Embryonic facial prominence (tissue), 1 donor: ENCODE measurements around the gene PHLDB2.

Experiments
- DNase-seq: peaks from one replicate; pipeline ENCODE4 v3.0.0-alpha.2; 2016; ENCODE audit errors: extremely low spot score

Gene PHLDB2

GRCh38 chr3:111882799-111883198 lies 23.7 kb downstream of the PHLDB2 start:
- no peak for DNase-seq

- no peak for DNase-seq
Measured at GRCh38 chr3:111884411-111885018, 25.4 kb downstream of the PHLDB2 start.

DNA sequence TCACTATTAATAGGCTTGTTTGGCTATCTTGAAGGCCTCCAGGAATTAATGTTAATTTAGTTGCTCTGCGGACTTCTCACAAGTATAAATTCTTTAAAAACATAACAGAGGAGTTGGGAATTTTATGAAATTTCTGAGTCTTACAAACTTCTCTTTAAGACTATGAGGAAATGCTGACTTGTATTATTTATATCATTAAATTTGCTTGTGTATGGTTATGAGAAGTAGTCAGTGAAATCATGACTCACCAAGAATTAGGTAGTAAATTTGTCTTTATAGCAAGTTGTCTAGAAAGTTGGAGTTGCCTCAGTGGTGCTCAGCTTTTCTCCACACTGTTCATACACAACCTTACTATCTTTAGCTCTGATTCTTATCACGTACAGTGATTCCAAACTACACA lies 26.5 kb downstream of the PHLDB2 start:
- DNase-seq, result no peak

GRCh38 chr3:111890051-111890580 lies 31.1 kb downstream of the PHLDB2 start:
- DNase-seq, result no peak

GRCh38 chr3:111892070-111892469 lies 33.0 kb downstream of the PHLDB2 start:
- DNase-seq, result no peak

DNA sequence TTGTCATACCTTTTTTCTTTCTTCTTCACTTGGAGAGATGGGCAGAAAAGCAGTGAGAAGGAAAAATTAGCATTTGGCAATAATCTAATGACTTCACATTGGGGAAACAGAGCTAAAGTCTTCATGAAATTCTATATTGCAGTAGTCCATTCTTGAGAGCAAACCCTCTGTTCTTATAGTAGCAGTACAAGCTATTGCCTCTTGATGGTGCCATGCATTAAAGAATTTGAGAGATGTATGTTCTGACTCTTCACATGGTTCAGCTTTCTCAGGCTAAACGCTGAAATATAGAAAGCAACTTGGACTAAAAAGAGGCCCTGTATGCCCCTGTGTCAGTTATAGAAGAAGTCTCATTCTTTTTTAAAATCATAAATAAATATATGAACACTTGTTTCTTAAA lies 36.0 kb downstream of the PHLDB2 start:
- DNase-seq, result no peak

DNA sequence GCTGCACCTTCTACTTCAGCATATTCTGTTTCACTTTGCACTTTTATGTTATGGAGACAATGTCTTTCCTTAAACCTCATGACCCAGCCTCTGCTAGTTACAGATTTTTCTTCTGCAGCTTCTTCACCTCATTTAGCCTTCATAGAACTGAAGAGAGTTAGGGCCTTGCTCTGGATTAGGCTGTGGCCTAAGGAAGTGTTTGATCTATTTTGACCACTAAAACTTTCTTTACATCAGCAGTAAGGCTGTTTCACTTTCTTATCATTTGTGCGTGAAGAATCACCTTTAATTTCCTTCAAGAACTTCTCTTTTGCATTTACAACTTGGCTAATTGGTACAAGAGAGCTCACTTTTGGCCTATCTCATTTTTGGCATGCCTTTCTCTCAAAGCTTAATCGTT lies 40.9 kb downstream of the PHLDB2 start:
- DNase-seq, result no peak

- DNase-seq, result peak; percentile 25
Measured at GRCh38 chr3:111901637-111902036, 42.6 kb downstream of the PHLDB2 start.

DNA sequence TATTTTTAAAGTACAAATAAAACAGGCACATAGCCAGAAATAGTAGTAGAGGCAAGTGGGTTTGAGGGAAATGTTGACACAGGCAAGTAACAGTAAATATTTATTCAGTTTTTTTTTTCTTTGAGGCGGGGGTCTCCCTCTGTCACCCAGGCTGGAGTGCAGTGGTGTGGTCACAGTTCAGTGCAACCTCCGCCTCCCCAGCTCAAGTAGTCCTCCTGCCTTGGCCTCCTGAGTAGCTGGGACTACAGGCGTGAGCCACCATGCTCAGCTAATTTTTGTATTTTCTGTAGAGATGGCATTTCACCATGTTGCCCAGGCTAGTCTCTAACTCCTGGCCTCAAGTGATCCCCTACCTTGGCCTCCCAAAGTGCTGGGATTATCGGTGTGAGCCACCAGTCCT lies 43.5 kb downstream of the PHLDB2 start:
- no peak for DNase-seq

GRCh38 chr3:111903067-111903511 lies 44.0 kb downstream of the PHLDB2 start:
- no peak for DNase-seq

DNA sequence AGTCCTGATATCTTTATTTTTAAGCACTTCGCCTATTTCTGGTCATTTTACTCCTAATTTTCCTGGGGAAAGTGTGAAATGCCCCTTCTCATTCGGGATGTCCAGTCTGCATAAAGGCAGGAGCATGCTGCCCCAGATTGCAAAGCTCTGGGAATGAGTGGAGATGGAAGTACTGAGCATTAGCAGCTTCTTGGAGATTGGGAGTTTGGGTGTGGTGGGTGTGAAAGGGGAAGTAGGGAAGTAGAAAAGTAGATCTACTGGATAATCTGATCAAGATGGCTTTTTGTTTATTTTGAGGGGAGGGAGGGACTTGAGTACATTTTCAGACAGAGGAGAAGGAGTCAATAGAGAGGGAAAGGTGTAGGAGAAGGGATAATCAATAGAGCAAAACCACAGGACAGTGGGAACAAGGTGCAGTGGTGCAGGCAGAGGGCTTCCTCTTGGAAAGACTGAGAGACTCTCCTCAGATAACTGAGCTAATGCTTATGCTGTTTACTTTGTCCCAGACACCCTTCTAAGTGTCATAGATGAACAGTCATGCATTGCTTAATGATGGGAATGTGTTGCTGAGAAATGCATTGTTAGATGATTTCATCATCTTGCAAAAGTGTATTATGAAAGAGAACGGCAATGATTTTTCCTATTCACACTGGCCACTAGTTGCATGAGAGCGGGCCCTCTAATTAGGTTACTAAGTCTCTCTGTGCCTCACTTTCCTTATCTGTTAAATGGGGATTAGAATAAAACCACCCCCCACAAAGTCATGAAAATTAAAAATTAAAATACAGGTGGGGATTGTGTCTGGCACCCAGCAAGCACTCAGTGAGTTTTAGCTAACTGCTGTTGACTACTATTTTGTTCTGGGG lies 45.5 kb downstream of the PHLDB2 start:
- DNase-seq, result no peak

DNA sequence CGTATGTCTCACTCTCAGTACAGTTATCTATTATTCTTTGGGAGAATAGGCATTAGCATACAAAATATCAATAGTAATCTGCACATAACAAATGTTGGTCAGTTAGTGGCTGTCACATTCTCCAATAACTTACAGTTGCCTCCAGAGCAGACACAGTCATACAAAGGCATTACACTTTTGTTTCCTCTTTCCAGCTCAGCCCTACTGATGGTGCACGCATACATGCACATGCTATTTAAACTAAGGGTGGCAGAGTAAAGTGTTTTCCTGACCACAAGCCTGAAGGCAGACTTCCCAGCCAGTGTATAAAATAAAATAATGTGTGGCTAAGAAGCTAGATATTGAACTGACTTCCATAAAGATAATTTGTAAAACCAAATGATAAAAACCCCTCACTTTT lies 47.6 kb downstream of the PHLDB2 start:
- no peak for DNase-seq

- DNase-seq, result no peak
Measured at GRCh38 chr3:111907151-111907550, 48.1 kb downstream of the PHLDB2 start.

DNA sequence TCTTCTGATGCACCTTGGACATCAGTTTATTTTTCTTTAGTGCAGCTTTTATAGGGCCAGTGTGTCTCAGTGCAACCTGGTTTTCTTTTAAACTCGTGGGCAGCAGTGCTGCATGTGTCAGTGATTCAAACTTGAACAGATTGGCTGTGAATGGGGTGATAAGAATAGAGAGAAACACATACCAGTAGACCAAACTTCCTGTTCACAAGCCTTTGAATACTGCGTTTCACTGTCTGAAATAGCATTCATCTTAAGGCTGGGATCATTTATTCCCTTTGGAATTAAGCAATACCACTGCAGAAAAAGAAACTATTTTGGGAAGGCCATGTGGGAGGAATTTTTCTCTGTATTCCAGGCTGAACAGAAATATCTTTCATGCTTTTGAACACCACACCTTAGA lies 51.7 kb downstream of the PHLDB2 start:
- DNase-seq, result no peak

GRCh38 chr3:111911446-111911845 lies 52.4 kb downstream of the PHLDB2 start:
- no peak for DNase-seq

GRCh38 chr3:111913163-111913763 lies 54.2 kb downstream of the PHLDB2 start:
- no peak for DNase-seq

DNA sequence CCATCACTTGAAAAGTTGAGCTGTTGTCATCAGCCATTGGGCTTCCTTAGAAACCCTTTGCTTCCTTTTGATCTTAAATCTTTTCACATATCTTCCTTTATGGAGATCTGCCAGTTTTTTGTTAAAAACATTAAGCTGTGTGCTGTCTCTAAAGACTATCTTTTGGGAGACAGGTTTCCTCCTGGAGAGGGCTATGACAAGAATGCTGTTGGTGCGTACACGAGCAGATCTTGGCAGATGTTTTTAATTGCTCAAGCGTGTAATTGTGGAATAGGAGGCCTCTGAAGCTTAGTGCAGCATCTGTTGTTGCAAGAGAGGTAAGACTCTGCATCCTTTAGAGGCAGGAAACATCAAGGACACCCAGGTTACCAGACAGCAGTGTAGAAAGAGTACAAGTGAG lies 56.8 kb downstream of the PHLDB2 start:
- DNase-seq, result no peak

DNA sequence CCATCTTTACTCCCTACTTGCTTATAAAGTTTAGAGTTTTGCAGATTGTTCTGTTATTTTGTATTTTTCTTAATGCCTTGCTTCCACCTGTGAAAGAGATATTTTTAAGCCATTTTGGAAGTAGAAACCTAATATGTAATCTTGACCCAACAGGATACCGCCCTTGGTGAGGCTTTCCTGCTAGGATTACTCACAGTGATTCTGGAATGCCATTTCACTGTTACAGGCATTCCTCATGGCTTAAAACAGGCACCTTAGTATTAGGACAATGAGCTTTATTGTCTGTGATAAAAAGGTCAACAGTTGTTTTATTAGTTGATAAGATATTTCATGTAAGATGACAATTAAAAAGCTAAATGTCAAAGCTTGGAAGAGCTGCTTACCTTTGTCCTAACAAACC lies 58.2 kb downstream of the PHLDB2 start:
- no peak for DNase-seq

- DNase-seq, result no peak
Measured at GRCh38 chr3:111919370-111920065, 60.5 kb downstream of the PHLDB2 start.

DNA sequence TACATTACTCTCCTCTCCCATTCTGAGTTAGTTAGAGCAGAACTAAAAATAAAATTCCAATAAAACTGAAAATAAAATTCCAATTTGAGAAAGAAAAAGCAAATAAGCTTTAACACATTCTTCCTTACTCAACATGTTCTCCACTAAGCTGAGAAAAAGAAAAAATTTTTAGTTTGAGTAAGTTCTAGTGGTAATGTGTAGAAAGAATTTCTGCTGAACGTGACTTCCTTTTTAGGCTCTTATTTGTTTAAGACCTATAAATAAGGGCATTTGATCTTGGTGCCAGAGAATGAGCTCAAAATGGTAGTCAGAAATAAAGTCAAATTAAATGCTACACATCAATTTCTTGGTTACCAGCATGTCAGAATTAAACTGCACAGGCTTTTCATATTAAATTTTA lies 62.1 kb downstream of the PHLDB2 start:
- no peak for DNase-seq

GRCh38 chr3:111923095-111923771 lies 64.2 kb downstream of the PHLDB2 start:
- DNase-seq, result no peak

GRCh38 chr3:111923806-111924205 lies 64.7 kb downstream of the PHLDB2 start:
- no peak for DNase-seq
